ENCODE data around the gene ARHGAP23.
"Not testable (repeated sequence)": the region's sequence is repeated elsewhere in the genome, so short reads cannot be mapped to it uniquely, and the experiment has no call there.

GRCh38 chr17:38471253-38471652 is 43.0 kb downstream of the ARHGAP23 start:
- TF ChIP-seq POLR2A (IDR thresholded peaks at IDR 0.05): not testable (repeated sequence)
- TF ChIP-seq, protein P1, sequence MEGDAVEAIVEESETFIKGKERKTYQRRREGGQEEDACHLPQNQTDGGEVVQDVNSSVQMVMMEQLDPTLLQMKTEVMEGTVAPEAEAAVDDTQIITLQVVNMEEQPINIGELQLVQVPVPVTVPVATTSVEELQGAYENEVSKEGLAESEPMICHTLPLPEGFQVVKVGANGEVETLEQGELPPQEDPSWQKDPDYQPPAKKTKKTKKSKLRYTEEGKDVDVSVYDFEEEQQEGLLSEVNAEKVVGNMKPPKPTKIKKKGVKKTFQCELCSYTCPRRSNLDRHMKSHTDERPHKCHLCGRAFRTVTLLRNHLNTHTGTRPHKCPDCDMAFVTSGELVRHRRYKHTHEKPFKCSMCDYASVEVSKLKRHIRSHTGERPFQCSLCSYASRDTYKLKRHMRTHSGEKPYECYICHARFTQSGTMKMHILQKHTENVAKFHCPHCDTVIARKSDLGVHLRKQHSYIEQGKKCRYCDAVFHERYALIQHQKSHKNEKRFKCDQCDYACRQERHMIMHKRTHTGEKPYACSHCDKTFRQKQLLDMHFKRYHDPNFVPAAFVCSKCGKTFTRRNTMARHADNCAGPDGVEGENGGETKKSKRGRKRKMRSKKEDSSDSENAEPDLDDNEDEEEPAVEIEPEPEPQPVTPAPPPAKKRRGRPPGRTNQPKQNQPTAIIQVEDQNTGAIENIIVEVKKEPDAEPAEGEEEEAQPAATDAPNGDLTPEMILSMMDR (IDR thresholded peaks at IDR 0.05): not testable (repeated sequence)
